H1 (cell line): ENCODE data around the gene HOGA1.

Experiments
- BCL11A ChIP-seq, 2 experiments: IDR thresholded peaks; one replicate each; pipeline ENCODE4 v1.6.1; 2011; ENCODE audit warnings: low read depth in 2 of 2, low read length in 2 of 2, mild to moderate bottlenecking in 2 of 2
- CBX8 ChIP-seq: fragments of 300-800, 300-1000 bp; sonication (generic); IDR thresholded peaks from 2 replicates; pipeline ENCODE4 v1.7.1; 2016; ENCODE audit warnings: low read depth, low read length, borderline replicate concordance
- EGR1 ChIP-seq: IDR thresholded peaks from 2 replicates; pipeline ENCODE4 v1.6.1; 2011; ENCODE audit warnings: low read depth, low read length, borderline replicate concordance
- EP300 ChIP-seq, 2 experiments: IDR thresholded peaks; 1 replicate in 1 of 2; 2 replicates in 1 of 2; pipeline ENCODE4 v1.6.1; 2011 to 2012; ENCODE audit warnings: low read depth in 2 of 2, low read length in 2 of 2, mild to moderate bottlenecking in 2 of 2, borderline replicate concordance in 1 of 2, inconsistent platforms in 1 of 2, moderate library complexity in 1 of 2
- NRF1 ChIP-seq: IDR thresholded peaks from 2 replicates; pipeline ENCODE4 v1.6.1; 2011; ENCODE audit warnings: mild to moderate bottlenecking, low read depth, low read length, improper control_type of control experiment
- RXRA ChIP-seq: IDR thresholded peaks from 2 replicates; pipeline ENCODE4 v1.6.1; 2011; ENCODE audit warnings: low read depth, mild to moderate bottlenecking, low read length, moderate library complexity; ENCODE audit not compliant: insufficient read depth
- SP1 ChIP-seq: IDR thresholded peaks from 2 replicates; pipeline ENCODE4 v1.6.1; 2011; ENCODE audit warnings: low read depth, low read length
- SUZ12 ChIP-seq: fragments of 200-600 bp; sonication (generic); IDR thresholded peaks from 2 replicates; pipeline ENCODE4 v1.6.1; 2012; ENCODE audit warnings: mild to moderate bottlenecking, inconsistent platforms, low read length, moderate library complexity, mixed read lengths
- TCF12 ChIP-seq: IDR thresholded peaks from 2 replicates; pipeline ENCODE4 v1.6.1; 2011; ENCODE audit warnings: low read depth, mild to moderate bottlenecking, low read length
- USF2 ChIP-seq: IDR thresholded peaks from 2 replicates; pipeline ENCODE4 v1.6.1; 2011; ENCODE audit warnings: low read length, improper control_type of control experiment
- YY1 ChIP-seq: IDR thresholded peaks from 2 replicates; pipeline ENCODE4 v1.6.1; 2011; ENCODE audit warnings: low read depth, mild to moderate bottlenecking, low read length
- TF ChIP-seq, protein P1 (sequence below), 3 experiments: IDR thresholded peaks; 1 replicate in 2 of 3; 2 replicates in 1 of 3; pipeline versions ENCODE4 v1.5.1 to v1.6.1; 2011; ENCODE audit warnings: low read length in 3 of 3, mild to moderate bottlenecking in 3 of 3, inconsistent platforms in 2 of 3, low read depth in 1 of 3, moderate library complexity in 1 of 3; ENCODE audit not compliant: insufficient read depth in 1 of 3; ENCODE audit errors: control extremely low read depth in 1 of 3
- TF ChIP-seq, protein P2 (sequence below): IDR thresholded peaks from 2 replicates; pipeline ENCODE4 v1.6.1; 2011; ENCODE audit warnings: low read depth, mild to moderate bottlenecking, low read length; ENCODE audit not compliant: insufficient read depth

- TF ChIP-seq, protein P1, sequence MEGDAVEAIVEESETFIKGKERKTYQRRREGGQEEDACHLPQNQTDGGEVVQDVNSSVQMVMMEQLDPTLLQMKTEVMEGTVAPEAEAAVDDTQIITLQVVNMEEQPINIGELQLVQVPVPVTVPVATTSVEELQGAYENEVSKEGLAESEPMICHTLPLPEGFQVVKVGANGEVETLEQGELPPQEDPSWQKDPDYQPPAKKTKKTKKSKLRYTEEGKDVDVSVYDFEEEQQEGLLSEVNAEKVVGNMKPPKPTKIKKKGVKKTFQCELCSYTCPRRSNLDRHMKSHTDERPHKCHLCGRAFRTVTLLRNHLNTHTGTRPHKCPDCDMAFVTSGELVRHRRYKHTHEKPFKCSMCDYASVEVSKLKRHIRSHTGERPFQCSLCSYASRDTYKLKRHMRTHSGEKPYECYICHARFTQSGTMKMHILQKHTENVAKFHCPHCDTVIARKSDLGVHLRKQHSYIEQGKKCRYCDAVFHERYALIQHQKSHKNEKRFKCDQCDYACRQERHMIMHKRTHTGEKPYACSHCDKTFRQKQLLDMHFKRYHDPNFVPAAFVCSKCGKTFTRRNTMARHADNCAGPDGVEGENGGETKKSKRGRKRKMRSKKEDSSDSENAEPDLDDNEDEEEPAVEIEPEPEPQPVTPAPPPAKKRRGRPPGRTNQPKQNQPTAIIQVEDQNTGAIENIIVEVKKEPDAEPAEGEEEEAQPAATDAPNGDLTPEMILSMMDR (IDR thresholded peaks at IDR 0.05; ENCODE audit: control extremely low read depth in 1 of 3, insufficient read depth in 1 of 3, low read depth in 1 of 3, low read length in 3 of 3), result no peak
- TF ChIP-seq TCF12 (no peak), NRF1 (no peak), BCL11A (IDR thresholded peaks at IDR 0.05; ENCODE audit: low read depth in 2 of 2, low read length in 2 of 2) (no peak), SP1 (no peak), CBX8 (no peak), EGR1 (no peak), USF2 (peak; percentile 57), YY1 (no peak), SUZ12 (no peak), EP300 (IDR thresholded peaks at IDR 0.05; ENCODE audit: borderline replicate concordance in 1 of 2, low read depth in 2 of 2, low read length in 2 of 2) (no peak), RXRA (no peak)
- TF ChIP-seq, protein P2, sequence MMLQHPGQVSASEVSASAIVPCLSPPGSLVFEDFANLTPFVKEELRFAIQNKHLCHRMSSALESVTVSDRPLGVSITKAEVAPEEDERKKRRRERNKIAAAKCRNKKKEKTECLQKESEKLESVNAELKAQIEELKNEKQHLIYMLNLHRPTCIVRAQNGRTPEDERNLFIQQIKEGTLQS, result no peak
Measured at GRCh38 chr10:97584060-97584797, at the start of gene HOGA1.
